OCI-LY7 (cell line): ENCODE results near the gene LVRN.

ENCODE experiments used
- EZH2phosphoT487 ChIP-seq: fragments of 200-600 bp; sonication (generic); IDR thresholded peaks from 2 replicates; pipeline ENCODE4 v1.6.1; 2018; ENCODE audit warnings: low read depth, borderline replicate concordance, mild to moderate bottlenecking, mixed run types, antibody characterized with exemption, low read length, moderate library complexity, mixed read lengths
- TF ChIP-seq, protein P1 (sequence below): fragments of 200-600 bp; sonication (generic); conservative IDR thresholded peaks from 2 replicates; pipeline ENCODE4 v1.5.1; 2014; ENCODE audit warnings: mild to moderate bottlenecking, antibody characterized with exemption, low read length, moderate library complexity, mixed read lengths

- TF ChIP-seq, protein P1, sequence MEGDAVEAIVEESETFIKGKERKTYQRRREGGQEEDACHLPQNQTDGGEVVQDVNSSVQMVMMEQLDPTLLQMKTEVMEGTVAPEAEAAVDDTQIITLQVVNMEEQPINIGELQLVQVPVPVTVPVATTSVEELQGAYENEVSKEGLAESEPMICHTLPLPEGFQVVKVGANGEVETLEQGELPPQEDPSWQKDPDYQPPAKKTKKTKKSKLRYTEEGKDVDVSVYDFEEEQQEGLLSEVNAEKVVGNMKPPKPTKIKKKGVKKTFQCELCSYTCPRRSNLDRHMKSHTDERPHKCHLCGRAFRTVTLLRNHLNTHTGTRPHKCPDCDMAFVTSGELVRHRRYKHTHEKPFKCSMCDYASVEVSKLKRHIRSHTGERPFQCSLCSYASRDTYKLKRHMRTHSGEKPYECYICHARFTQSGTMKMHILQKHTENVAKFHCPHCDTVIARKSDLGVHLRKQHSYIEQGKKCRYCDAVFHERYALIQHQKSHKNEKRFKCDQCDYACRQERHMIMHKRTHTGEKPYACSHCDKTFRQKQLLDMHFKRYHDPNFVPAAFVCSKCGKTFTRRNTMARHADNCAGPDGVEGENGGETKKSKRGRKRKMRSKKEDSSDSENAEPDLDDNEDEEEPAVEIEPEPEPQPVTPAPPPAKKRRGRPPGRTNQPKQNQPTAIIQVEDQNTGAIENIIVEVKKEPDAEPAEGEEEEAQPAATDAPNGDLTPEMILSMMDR, result no peak
- no peak for TF ChIP-seq EZH2phosphoT487
Observed at GRCh38 chr5:115949096-115949495, 13.2 kb upstream of the LVRN start.
